ENCODE measurements around the gene AXL.

Gene AXL

GRCh38 chr19:41218615-41219507, at the start of gene AXL:
Gene AXL (plus strand): TSS chr19:41219223. CDS start chr19:41219393, 170 bp downstream.
- Histone ChIP-seq H3K4me3 (ENCODE audit: low read length) (no peak within 1 kb of the TSS), H3K4me1 (ENCODE audit: low read length) (no peaks in the 10 kb centered on the region), H4K20me1 (ENCODE audit: insufficient read depth, low read length) (no peaks in the 10 kb centered on the region), H3K9me3 (ENCODE audit: insufficient read depth, low read length) (no peaks in the 10 kb centered on the region), H3K27ac (ENCODE audit: low read length) (no peak within 1 kb of the TSS), H3K27me3 (ENCODE audit: low read depth, low read length) (peaks cover 17% of the 10 kb centered on the region), H3K9ac (ENCODE audit: low read length) (no peak within 1 kb of the TSS), H3K79me2 (ENCODE audit: low read length) (no peaks in the 10 kb centered on the region), H2AFZ (ENCODE audit: low read depth, low read length) (no peak within 1 kb of the TSS), H3K36me3 (replicated peaks; ENCODE audit: low read depth, low read length) (no peaks in the 10 kb centered on the region), H3K4me2 (ENCODE audit: low read length) (no peak within 1 kb of the TSS)
- TF ChIP-seq CTCF (IDR thresholded peaks at IDR 0.05; ENCODE audit: low read depth, low read length): no peak
- no peak for TF ChIP-seq EZH2phosphoT487 (IDR thresholded peaks at IDR 0.05; ENCODE audit: low read depth)

- no peak overlapping the region for H3K9ac ChIP-seq (ENCODE audit: low read length)
- H3K27me3 ChIP-seq (ENCODE audit: low read depth, low read length): 0 out of 2 replicates have a peak, but pooled peaks cover 4% of the 10 kb centered on the region
- H3K79me2 ChIP-seq (ENCODE audit: low read length): no peaks in the 10 kb centered on the region
- H2AFZ ChIP-seq (ENCODE audit: low read depth, low read length): no peak overlapping the region
- H3K9me3 ChIP-seq (ENCODE audit: insufficient read depth, low read length): no peaks in the 10 kb centered on the region
- H3K36me3 ChIP-seq (replicated peaks; ENCODE audit: low read depth, low read length): no peaks in the 10 kb centered on the region
- no peak overlapping the region for H3K27ac ChIP-seq (ENCODE audit: low read length)
- no peak overlapping the region for H3K4me2 ChIP-seq (ENCODE audit: low read length)
- H3K4me3 ChIP-seq (ENCODE audit: low read length): no peak overlapping the region
- H3K4me1 ChIP-seq (ENCODE audit: low read length): no peaks in the 10 kb centered on the region
- no peaks in the 10 kb centered on the region for H4K20me1 ChIP-seq (ENCODE audit: insufficient read depth, low read length)
- TF ChIP-seq CTCF (IDR thresholded peaks at IDR 0.05; ENCODE audit: low read depth, low read length) (no peak), EZH2phosphoT487 (IDR thresholded peaks at IDR 0.05; ENCODE audit: low read depth) (no peak)
Measured at GRCh38 chr19:41172297-41173164, 46.5 kb upstream of the AXL start.

GRCh38 chr19:41174297-41174928, 44.6 kb upstream of the AXL start:
- no peak for TF ChIP-seq EZH2phosphoT487 (IDR thresholded peaks at IDR 0.05; ENCODE audit: low read depth)
- TF ChIP-seq CTCF (IDR thresholded peaks at IDR 0.05; ENCODE audit: low read depth, low read length): no peak
- H3K4me2 ChIP-seq (ENCODE audit: low read length): no peak overlapping the region
- no peak overlapping the region for H3K9ac ChIP-seq (ENCODE audit: low read length)
- H3K4me1 ChIP-seq (ENCODE audit: low read length): no peaks in the 10 kb centered on the region
- H2AFZ ChIP-seq (ENCODE audit: low read depth, low read length): no peak overlapping the region
- no peak overlapping the region for H3K27ac ChIP-seq (ENCODE audit: low read length)
- H3K79me2 ChIP-seq (ENCODE audit: low read length): no peaks in the 10 kb centered on the region
- H3K9me3 ChIP-seq (ENCODE audit: insufficient read depth, low read length): no peaks in the 10 kb centered on the region
- H3K36me3 ChIP-seq (replicated peaks; ENCODE audit: low read depth, low read length): no peaks in the 10 kb centered on the region
- H3K27me3 ChIP-seq (ENCODE audit: low read depth, low read length): 0 out of 2 replicates have a peak, but pooled peaks cover 4% of the 10 kb centered on the region
- H3K4me3 ChIP-seq (ENCODE audit: low read length): no peak overlapping the region
- no peaks in the 10 kb centered on the region for H4K20me1 ChIP-seq (ENCODE audit: insufficient read depth, low read length)

Measured in OCI-LY3 (cell line).